IgD-negative memory B cell (primary cell): ENCODE data around the gene CTSL. TPM values are rescaled to one million over a fixed set of nuclear protein-coding genes. Genes with fewer than 3 reads are reported as not detected.

Experiments
- H3K27ac Mint-ChIP-seq, 3 donors: one replicate each; pipeline ENCODE4 v1.8.0; 2020 to 2022; ENCODE audit warnings: mild to moderate bottlenecking in 3 of 3, mixed read lengths in 3 of 3, moderate library complexity in 1 of 3
- H3K27me3 Mint-ChIP-seq: one replicate; pipeline ENCODE4 v1.8.0; 2021; ENCODE audit warnings: mixed read lengths
- H3K36me3 Mint-ChIP-seq: one replicate; pipeline ENCODE4 v1.8.0; 2020; ENCODE audit warnings: mild to moderate bottlenecking, mixed read lengths
- H3K4me1 Mint-ChIP-seq, 3 donors: one replicate each; pipeline ENCODE4 v1.8.0; 2020 to 2022; ENCODE audit warnings: mixed read lengths in 3 of 3, mild to moderate bottlenecking in 1 of 3
- H3K4me3 Mint-ChIP-seq, 4 donors: one replicate each; pipeline ENCODE4 v1.8.0; 2020 to 2022; ENCODE audit warnings: mild to moderate bottlenecking in 4 of 4, mixed read lengths in 4 of 4, moderate library complexity in 3 of 4
- H3K9me3 Mint-ChIP-seq, 3 donors: one replicate each; pipeline ENCODE4 v1.8.0; 2020 to 2021; ENCODE audit warnings: mixed read lengths in 3 of 3, mild to moderate bottlenecking in 1 of 3
- polyA plus RNA-seq: library from polyadenylated mRNA; unstranded; fragments of 300-500 nt; fragmentation: Illumina TruSeq; gene quantifications from one replicate; pipeline ENCODE4 v1.2.3, GENCODE V29; 2021

Gene CTSL
- polyA plus RNA-seq: 1.4 TPM

DNA sequence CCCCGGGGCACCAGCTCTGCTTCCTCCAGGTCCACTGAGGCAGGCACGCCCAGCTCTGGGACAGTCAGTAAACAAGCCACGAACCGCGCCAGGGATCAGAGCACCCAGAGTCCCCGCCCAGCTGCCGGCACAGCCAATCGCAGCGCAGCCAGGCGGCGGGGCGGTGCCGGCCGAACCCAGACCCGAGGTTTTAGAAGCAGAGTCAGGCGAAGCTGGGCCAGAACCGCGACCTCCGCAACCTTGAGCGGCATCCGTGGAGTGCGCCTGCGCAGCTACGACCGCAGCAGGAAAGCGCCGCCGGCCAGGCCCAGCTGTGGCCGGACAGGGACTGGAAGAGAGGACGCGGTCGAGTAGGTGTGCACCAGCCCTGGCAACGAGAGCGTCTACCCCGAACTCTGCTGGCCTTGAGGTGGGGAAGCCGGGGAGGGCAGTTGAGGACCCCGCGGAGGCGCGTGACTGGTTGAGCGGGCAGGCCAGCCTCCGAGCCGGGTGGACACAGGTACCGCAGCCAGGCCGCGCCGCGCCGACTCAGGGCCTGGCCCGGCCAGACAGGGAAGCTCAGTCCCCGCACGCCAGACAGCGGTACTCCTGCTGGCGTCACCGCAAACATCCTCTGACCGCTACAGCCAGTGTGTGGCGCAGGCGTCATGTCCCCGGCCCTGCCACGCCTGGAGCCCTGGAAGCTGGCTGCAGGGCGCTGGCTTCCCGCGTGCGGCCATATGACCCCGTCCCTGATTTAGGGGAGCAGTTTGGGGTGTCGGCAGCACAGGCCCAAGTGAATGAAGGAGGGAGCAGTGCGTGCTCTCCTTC is at the start of gene CTSL:
Gene CTSL, plus strand, starts transcription at position 220 of the 810 bp plus-strand sequence. CDS start 1,485 bp downstream, outside the sequence.
- peaks cover 13% of the 10 kb centered on the region for H3K27me3 Mint-ChIP-seq
- peak within 1 kb of the TSS in 2 of 4 donors; percentile 28 to 71 for H3K4me3 Mint-ChIP-seq
- H3K27ac Mint-ChIP-seq: no peak within 1 kb of the TSS
- peaks cover 0 to 3% (median 0%) of the 10 kb centered on the region in 3 donors for H3K9me3 Mint-ChIP-seq
- H3K36me3 Mint-ChIP-seq: no peaks in the 10 kb centered on the region
- no peaks in the 10 kb centered on the region for H3K4me1 Mint-ChIP-seq

DNA sequence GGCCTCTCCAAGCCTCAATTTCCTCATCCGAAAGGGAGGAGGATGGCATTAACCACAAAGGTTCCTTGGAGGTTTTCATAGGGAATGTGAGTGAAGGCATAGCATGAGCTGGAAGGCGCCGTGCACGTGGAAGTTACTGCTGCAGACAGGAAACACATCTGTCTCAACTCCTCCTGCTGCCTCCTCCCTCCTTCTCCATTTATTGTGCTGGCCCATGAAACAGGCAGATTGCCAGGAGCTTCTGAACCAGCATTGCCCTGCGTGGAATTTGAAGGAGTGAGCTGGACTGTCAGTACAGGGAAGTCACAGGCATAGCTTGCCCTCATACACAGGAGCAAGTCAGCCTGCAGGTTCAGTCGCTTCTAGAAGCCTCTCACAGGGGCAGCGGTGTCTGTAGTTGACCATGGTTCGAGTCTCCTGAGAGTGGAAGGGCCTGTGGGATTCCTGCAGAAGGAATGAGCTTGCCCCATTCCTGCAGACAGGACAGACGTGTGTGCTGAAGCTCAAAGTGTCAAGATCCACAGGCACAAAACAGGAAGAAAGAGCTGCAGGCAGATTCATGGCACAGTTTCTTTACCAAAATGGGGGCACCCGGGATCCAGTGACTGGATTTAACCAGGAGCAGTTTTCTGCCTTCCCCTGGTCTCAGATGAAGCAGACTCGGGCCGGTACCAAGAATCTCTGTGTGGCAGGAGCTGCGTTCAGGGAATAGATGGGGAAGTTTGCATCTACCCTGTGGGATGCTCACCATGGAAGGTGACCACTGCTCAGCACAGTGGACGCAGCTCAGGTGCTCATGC is 48.7 kb upstream of the CTSL start:
- Mint-ChIP-seq H3K4me1 (no peaks in the 10 kb centered on the region), H3K27ac (no peak overlapping the region), H3K4me3 (no peak overlapping the region), H3K36me3 (no peaks in the 10 kb centered on the region), H3K27me3 (no peaks in the 10 kb centered on the region), H3K9me3 (no peaks in the 10 kb centered on the region)

DNA sequence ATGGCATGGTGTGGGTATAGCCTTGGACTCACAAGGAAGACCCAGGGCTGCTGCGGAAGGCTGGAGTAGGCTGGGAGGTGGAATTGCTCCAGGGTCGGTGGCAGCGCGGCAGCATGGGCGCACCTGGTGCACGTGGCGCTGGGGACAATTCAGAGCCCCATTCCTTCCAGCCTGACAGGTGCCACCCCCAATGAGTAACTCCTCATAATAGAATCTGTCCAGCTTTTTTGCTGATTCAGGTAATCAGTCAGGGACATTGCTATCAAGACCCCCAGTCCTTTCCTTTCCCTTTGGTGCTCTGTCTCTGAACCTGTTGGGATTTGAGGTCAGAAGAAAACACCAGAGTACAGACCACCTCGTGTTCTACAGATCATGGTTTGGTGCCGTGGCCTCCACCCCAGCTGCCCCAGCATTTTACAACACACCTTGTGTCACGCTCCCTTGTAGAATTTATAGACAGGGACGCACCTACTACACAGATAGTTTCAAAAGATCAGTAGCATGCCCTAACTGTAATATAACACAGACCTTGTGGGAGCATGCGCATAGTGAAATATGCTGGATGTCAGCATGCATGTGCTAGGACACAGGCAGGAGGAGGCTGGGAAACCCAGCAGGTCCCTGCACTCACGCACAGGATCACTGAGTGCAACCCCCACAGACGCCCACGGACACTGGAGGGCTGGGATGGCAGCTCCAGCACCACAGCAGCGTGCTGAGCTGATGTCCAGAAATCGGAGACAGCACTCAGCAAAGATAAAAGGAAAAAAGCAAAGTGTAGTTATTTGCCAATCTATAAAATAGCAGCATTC is 47.9 kb upstream of the CTSL start:
- no peaks in the 10 kb centered on the region for H3K9me3 Mint-ChIP-seq
- no peak overlapping the region for H3K4me3 Mint-ChIP-seq
- no peaks in the 10 kb centered on the region for H3K4me1 Mint-ChIP-seq
- H3K27ac Mint-ChIP-seq: no peak overlapping the region
- H3K36me3 Mint-ChIP-seq: no peaks in the 10 kb centered on the region
- no peaks in the 10 kb centered on the region for H3K27me3 Mint-ChIP-seq

GRCh38 chr9:87678650-87679355 is 47.1 kb upstream of the CTSL start:
- no peaks in the 10 kb centered on the region for H3K9me3 Mint-ChIP-seq
- no peak overlapping the region for H3K27ac Mint-ChIP-seq
- H3K36me3 Mint-ChIP-seq: no peaks in the 10 kb centered on the region
- no peak overlapping the region for H3K4me3 Mint-ChIP-seq
- H3K27me3 Mint-ChIP-seq: no peaks in the 10 kb centered on the region
- H3K4me1 Mint-ChIP-seq: no peaks in the 10 kb centered on the region

GRCh38 chr9:87681271-87682061 is 44.5 kb upstream of the CTSL start:
- no peak overlapping the region for H3K27ac Mint-ChIP-seq
- H3K27me3 Mint-ChIP-seq: no peaks in the 10 kb centered on the region
- no peaks in the 10 kb centered on the region for H3K4me1 Mint-ChIP-seq
- no peak overlapping the region for H3K4me3 Mint-ChIP-seq
- no peaks in the 10 kb centered on the region for H3K36me3 Mint-ChIP-seq
- no peaks in the 10 kb centered on the region for H3K9me3 Mint-ChIP-seq

DNA sequence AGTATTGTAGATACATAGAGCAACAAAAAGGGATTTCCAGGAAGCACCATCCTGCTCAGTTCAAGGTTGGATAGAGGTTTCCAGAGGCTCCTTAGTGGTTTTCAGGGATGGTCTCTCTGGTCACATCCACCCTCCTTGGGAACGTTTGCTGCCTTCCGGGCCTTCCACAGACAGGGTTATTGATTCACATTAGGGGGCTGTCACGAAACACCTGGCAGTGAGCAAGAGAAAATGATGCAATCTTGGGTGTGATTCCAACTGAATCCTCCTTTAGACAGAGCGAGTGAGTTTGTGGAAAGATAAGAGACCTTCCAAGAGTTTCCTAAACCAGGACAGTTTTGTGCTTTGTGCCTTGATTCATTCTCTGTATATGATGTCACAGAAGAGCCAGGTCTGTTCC is 43.8 kb upstream of the CTSL start:
- H3K9me3 Mint-ChIP-seq: no peaks in the 10 kb centered on the region
- no peaks in the 10 kb centered on the region for H3K36me3 Mint-ChIP-seq
- H3K27ac Mint-ChIP-seq: no peak overlapping the region
- no peaks in the 10 kb centered on the region for H3K4me1 Mint-ChIP-seq
- no peak overlapping the region for H3K4me3 Mint-ChIP-seq
- no peaks in the 10 kb centered on the region for H3K27me3 Mint-ChIP-seq

GRCh38 chr9:87682618-87683017 is 43.3 kb upstream of the CTSL start:
- Mint-ChIP-seq H3K27ac (no peak overlapping the region), H3K9me3 (no peaks in the 10 kb centered on the region), H3K36me3 (no peaks in the 10 kb centered on the region), H3K4me1 (no peaks in the 10 kb centered on the region), H3K4me3 (no peak overlapping the region), H3K27me3 (no peaks in the 10 kb centered on the region)

- peaks cover 0 to 9% (median 1%) of the 10 kb centered on the region in 3 donors for H3K9me3 Mint-ChIP-seq
- no peaks in the 10 kb centered on the region for H3K36me3 Mint-ChIP-seq
- H3K27ac Mint-ChIP-seq: no peak overlapping the region
- H3K4me3 Mint-ChIP-seq: peak overlapping the region in 1 of 4 donors; percentile 34
- H3K4me1 Mint-ChIP-seq: no peaks in the 10 kb centered on the region
- H3K27me3 Mint-ChIP-seq: no peaks in the 10 kb centered on the region
Observed at GRCh38 chr9:87683751-87684626, 41.9 kb upstream of the CTSL start.

- Mint-ChIP-seq H3K27ac (no peak overlapping the region), H3K27me3 (no peaks in the 10 kb centered on the region), H3K4me3 (peak overlapping the region in 1 of 4 donors; percentile 34), H3K9me3 (peaks cover 0 to 9% (median 1%) of the 10 kb centered on the region in 3 donors), H3K36me3 (no peaks in the 10 kb centered on the region), H3K4me1 (no peaks in the 10 kb centered on the region)
Observed at GRCh38 chr9:87684627-87685219, 41.2 kb upstream of the CTSL start.

- peak overlapping the region in 1 of 4 donors; percentile 14 for H3K4me3 Mint-ChIP-seq
- no peak overlapping the region for H3K27ac Mint-ChIP-seq
- no peaks in the 10 kb centered on the region for H3K36me3 Mint-ChIP-seq
- H3K4me1 Mint-ChIP-seq: no peaks in the 10 kb centered on the region
- H3K27me3 Mint-ChIP-seq: no peaks in the 10 kb centered on the region
- peaks cover 0 to 13% (median 1%) of the 10 kb centered on the region in 3 donors for H3K9me3 Mint-ChIP-seq
Observed at GRCh38 chr9:87685441-87685840, 40.5 kb upstream of the CTSL start.

GRCh38 chr9:87685871-87686519 is 39.9 kb upstream of the CTSL start:
- H3K9me3 Mint-ChIP-seq: peaks cover 0 to 13% (median 1%) of the 10 kb centered on the region in 3 donors
- no peaks in the 10 kb centered on the region for H3K4me1 Mint-ChIP-seq
- H3K36me3 Mint-ChIP-seq: no peaks in the 10 kb centered on the region
- H3K27me3 Mint-ChIP-seq: no peaks in the 10 kb centered on the region
- no peak overlapping the region for H3K27ac Mint-ChIP-seq
- peak overlapping the region in 2 of 4 donors; percentile 17 to 34 for H3K4me3 Mint-ChIP-seq

- no peaks in the 10 kb centered on the region for H3K4me1 Mint-ChIP-seq
- H3K36me3 Mint-ChIP-seq: no peaks in the 10 kb centered on the region
- no peak overlapping the region for H3K27ac Mint-ChIP-seq
- H3K9me3 Mint-ChIP-seq: peaks cover 0 to 16% (median 1%) of the 10 kb centered on the region in 3 donors
- no peaks in the 10 kb centered on the region for H3K27me3 Mint-ChIP-seq
- H3K4me3 Mint-ChIP-seq: no peak overlapping the region
Observed at GRCh38 chr9:87686520-87687090, 39.3 kb upstream of the CTSL start.
